ENCODE measurements around the gene MNT. TPM values are rescaled to one million over a fixed set of nuclear protein-coding genes. Genes with fewer than 3 reads are reported as not detected.

Gene MNT
- polyA plus RNA-seq, 1 donor from 2014 or later, result 6.1 TPM

GRCh38 chr17:2393174-2393953, 7.5 kb downstream of the MNT start:
- H3K27me3 ChIP-seq (ENCODE audit: insufficient read depth, low read depth, low read length), result no peaks in the 10 kb centered on the region
- no peaks in the 10 kb centered on the region for H3K9me2 ChIP-seq (ENCODE audit: insufficient read depth, low read length)
- TF ChIP-seq MXI1 (conservative IDR thresholded peaks at IDR 0.05; ENCODE audit: poor library complexity, severe bottlenecking), result peak; percentile 74
- TF ChIP-seq, protein P1, sequence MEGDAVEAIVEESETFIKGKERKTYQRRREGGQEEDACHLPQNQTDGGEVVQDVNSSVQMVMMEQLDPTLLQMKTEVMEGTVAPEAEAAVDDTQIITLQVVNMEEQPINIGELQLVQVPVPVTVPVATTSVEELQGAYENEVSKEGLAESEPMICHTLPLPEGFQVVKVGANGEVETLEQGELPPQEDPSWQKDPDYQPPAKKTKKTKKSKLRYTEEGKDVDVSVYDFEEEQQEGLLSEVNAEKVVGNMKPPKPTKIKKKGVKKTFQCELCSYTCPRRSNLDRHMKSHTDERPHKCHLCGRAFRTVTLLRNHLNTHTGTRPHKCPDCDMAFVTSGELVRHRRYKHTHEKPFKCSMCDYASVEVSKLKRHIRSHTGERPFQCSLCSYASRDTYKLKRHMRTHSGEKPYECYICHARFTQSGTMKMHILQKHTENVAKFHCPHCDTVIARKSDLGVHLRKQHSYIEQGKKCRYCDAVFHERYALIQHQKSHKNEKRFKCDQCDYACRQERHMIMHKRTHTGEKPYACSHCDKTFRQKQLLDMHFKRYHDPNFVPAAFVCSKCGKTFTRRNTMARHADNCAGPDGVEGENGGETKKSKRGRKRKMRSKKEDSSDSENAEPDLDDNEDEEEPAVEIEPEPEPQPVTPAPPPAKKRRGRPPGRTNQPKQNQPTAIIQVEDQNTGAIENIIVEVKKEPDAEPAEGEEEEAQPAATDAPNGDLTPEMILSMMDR (IDR thresholded peaks at IDR 0.05; ENCODE audit: poor library complexity, severe bottlenecking), result no peak
- TF ChIP-seq RAD21 (conservative IDR thresholded peaks at IDR 0.05), result no peak
- peak; percentile 61 for TF ChIP-seq POLR2AphosphoS5 (IDR thresholded peaks at IDR 0.05)
- no peak for TF ChIP-seq EP300 (conservative IDR thresholded peaks at IDR 0.05; ENCODE audit: poor library complexity, severe bottlenecking)
- TF ChIP-seq EZH2 (IDR thresholded peaks at IDR 0.05; ENCODE audit: borderline replicate concordance, insufficient read depth, low read length, poor library complexity, severe bottlenecking), result no peak
- TF ChIP-seq, protein P2, sequence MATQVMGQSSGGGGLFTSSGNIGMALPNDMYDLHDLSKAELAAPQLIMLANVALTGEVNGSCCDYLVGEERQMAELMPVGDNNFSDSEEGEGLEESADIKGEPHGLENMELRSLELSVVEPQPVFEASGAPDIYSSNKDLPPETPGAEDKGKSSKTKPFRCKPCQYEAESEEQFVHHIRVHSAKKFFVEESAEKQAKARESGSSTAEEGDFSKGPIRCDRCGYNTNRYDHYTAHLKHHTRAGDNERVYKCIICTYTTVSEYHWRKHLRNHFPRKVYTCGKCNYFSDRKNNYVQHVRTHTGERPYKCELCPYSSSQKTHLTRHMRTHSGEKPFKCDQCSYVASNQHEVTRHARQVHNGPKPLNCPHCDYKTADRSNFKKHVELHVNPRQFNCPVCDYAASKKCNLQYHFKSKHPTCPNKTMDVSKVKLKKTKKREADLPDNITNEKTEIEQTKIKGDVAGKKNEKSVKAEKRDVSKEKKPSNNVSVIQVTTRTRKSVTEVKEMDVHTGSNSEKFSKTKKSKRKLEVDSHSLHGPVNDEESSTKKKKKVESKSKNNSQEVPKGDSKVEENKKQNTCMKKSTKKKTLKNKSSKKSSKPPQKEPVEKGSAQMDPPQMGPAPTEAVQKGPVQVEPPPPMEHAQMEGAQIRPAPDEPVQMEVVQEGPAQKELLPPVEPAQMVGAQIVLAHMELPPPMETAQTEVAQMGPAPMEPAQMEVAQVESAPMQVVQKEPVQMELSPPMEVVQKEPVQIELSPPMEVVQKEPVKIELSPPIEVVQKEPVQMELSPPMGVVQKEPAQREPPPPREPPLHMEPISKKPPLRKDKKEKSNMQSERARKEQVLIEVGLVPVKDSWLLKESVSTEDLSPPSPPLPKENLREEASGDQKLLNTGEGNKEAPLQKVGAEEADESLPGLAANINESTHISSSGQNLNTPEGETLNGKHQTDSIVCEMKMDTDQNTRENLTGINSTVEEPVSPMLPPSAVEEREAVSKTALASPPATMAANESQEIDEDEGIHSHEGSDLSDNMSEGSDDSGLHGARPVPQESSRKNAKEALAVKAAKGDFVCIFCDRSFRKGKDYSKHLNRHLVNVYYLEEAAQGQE (IDR thresholded peaks at IDR 0.05; ENCODE audit: borderline replicate concordance), result peak; percentile 57
- no peak for TF ChIP-seq TAF1 (IDR thresholded peaks at IDR 0.05; ENCODE audit: low read depth)
- TF ChIP-seq SMC3 (conservative IDR thresholded peaks at IDR 0.05; ENCODE audit: poor library complexity), result no peak
- H4K20me1 ChIP-seq (ENCODE audit: insufficient read depth), result peaks cover 38% of the 10 kb centered on the region
- H3F3A ChIP-seq (ENCODE audit: insufficient read depth, low read length, poor library complexity, severe bottlenecking), result peaks cover 7% of the 10 kb centered on the region
- H3K4me2 ChIP-seq (ENCODE audit: low read length), result peak overlapping the region; percentile 76
- peaks cover 64% of the 10 kb centered on the region for H3K79me2 ChIP-seq (replicated peaks; ENCODE audit: insufficient read depth, low read length)
- peak overlapping the region; percentile 98 for H3K27ac ChIP-seq (ENCODE audit: low read length)
- H3K9me3 ChIP-seq (ENCODE audit: low read length), result no peaks in the 10 kb centered on the region
- H3K36me3 ChIP-seq (ENCODE audit: insufficient read depth, low read length), result no peaks in the 10 kb centered on the region
- H3K9ac ChIP-seq (ENCODE audit: low read length), result peak overlapping the region; percentile 95
- peak overlapping the region; percentile 91 for H3K4me3 ChIP-seq (ENCODE audit: low read length)
- H2AFZ ChIP-seq (ENCODE audit: low read depth, low read length), result no peak overlapping the region

DNA sequence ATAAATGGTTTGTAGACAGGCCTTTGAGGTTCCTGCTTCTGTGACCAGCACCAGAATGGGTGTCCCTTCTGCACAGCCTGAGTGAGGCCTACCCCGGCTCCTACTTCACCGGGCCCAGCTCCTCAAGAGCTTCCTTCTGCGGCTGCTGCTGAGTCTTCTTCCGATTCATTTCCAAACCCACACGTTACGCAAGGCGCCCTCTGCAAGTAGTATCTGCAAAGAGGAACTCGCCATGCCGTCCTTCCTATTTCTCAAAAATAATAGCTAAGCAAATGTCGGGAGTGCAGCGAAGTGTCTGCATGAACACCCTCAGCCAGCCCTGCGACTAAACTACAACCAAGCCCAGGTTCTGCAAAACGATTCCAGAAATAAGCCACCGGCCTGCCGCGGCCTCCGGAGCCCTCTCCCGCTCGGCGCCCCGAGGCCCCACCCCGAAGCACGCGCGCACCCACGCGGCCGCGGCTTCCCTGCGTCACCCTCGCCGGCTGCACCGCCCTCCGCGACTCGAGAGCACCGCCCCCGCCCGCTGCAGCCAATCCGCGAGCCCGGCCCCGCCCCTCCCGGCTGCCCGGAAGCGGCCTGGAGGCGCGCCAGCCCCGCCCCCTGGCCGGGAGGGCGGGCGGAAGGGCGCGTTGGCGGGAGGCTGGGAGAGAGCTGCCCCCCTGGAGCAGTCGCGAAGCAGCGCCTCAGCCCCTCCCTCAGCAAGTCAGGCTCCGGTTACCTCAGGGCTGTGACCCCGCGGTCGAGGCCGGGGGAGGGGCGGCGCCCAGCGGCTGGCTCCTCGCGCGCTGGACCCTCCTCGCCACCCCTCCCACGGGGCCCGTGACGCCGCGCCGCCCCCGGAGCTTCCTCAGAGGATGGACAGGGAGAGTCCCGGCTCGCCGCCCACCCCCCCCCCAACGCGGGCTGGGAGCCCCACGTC, 8.3 kb downstream of the MNT start:
- peak; percentile 40 for TF ChIP-seq RAD21 (conservative IDR thresholded peaks at IDR 0.05)
- TF ChIP-seq EZH2 (IDR thresholded peaks at IDR 0.05; ENCODE audit: borderline replicate concordance, insufficient read depth, low read length, poor library complexity, severe bottlenecking), result no peak
- TF ChIP-seq, protein P2 (IDR thresholded peaks at IDR 0.05; ENCODE audit: borderline replicate concordance), result no peak
- TF ChIP-seq MXI1 (conservative IDR thresholded peaks at IDR 0.05; ENCODE audit: poor library complexity, severe bottlenecking), result peak; percentile 89
- TF ChIP-seq, protein P1 (IDR thresholded peaks at IDR 0.05; ENCODE audit: poor library complexity, severe bottlenecking), result no peak
- TF ChIP-seq SMC3 (conservative IDR thresholded peaks at IDR 0.05; ENCODE audit: poor library complexity), result no peak
- no peak for TF ChIP-seq TAF1 (IDR thresholded peaks at IDR 0.05; ENCODE audit: low read depth)
- TF ChIP-seq EP300 (conservative IDR thresholded peaks at IDR 0.05; ENCODE audit: poor library complexity, severe bottlenecking), result no peak
- TF ChIP-seq POLR2AphosphoS5 (IDR thresholded peaks at IDR 0.05), result peak; percentile 64
- Histone ChIP-seq H2AFZ (ENCODE audit: low read depth, low read length) (no peak overlapping the region), H3K27ac (ENCODE audit: low read length) (peak overlapping the region; percentile 98), H3F3A (ENCODE audit: insufficient read depth, low read length, poor library complexity, severe bottlenecking) (peaks cover 7% of the 10 kb centered on the region), H3K9me3 (ENCODE audit: low read length) (no peaks in the 10 kb centered on the region), H3K4me3 (ENCODE audit: low read length) (peak overlapping the region; percentile 91), H3K9me2 (ENCODE audit: insufficient read depth, low read length) (no peaks in the 10 kb centered on the region), H3K79me2 (replicated peaks; ENCODE audit: insufficient read depth, low read length) (peaks cover 56% of the 10 kb centered on the region), H3K4me2 (ENCODE audit: low read length) (peak overlapping the region; percentile 76), H3K9ac (ENCODE audit: low read length) (peak overlapping the region; percentile 95), H3K27me3 (ENCODE audit: insufficient read depth, low read depth, low read length) (no peaks in the 10 kb centered on the region), H3K36me3 (ENCODE audit: insufficient read depth, low read length) (no peaks in the 10 kb centered on the region), H4K20me1 (ENCODE audit: insufficient read depth) (peaks cover 29% of the 10 kb centered on the region)

Data from neural cell (in vitro differentiated cells).